HG03354 (cell line): Measurements from ENCODE around the gene COA8.

Source experiments
- ATAC-seq: cut with Tn5 transposase; IDR thresholded peaks from one replicate; pipeline ENCODE4 v1.9.1; 2021; ENCODE audit warnings: mild to moderate bottlenecking; ENCODE audit not compliant: unreplicated experiment, poor library complexity, severe bottlenecking

Gene COA8

GRCh38 chr14:103535891-103536565, 26.7 kb upstream of the COA8 start:
- ATAC-seq, result no peak

GRCh38 chr14:103536693-103537092, 26.1 kb upstream of the COA8 start:
- ATAC-seq, result no peak

GRCh38 chr14:103537175-103537990, 25.4 kb upstream of the COA8 start:
- no peak for ATAC-seq

GRCh38 chr14:103538291-103539055, 24.3 kb upstream of the COA8 start:
- ATAC-seq, result no peak

GRCh38 chr14:103539056-103539825, 23.5 kb upstream of the COA8 start:
- ATAC-seq, result no peak

- no peak for ATAC-seq
Measured at GRCh38 chr14:103540821-103541708, 21.7 kb upstream of the COA8 start.

- ATAC-seq, result no peak
Measured at GRCh38 chr14:103541709-103542604, 20.8 kb upstream of the COA8 start.

GRCh38 chr14:103542605-103543088, 20.1 kb upstream of the COA8 start:
- no peak for ATAC-seq

GRCh38 chr14:103543140-103543539, 19.6 kb upstream of the COA8 start:
- ATAC-seq, result no peak

- no peak for ATAC-seq
Measured at GRCh38 chr14:103543721-103544387, 18.9 kb upstream of the COA8 start.

- no peak for ATAC-seq
Measured at GRCh38 chr14:103544388-103545218, 18.2 kb upstream of the COA8 start.

- no peak for ATAC-seq
Measured at GRCh38 chr14:103545219-103545914, 17.4 kb upstream of the COA8 start.

- no peak for ATAC-seq
Measured at GRCh38 chr14:103545915-103546651, 16.7 kb upstream of the COA8 start.

- no peak for ATAC-seq
Measured at GRCh38 chr14:103546652-103547454, 15.9 kb upstream of the COA8 start.
